Astrocyte of the spinal cord (primary cell): Measurements from ENCODE around the gene DUSP1.

Experiments used
- DNase-seq: peaks from one replicate; pipeline ENCODE4 v3.0.0; 2011; ENCODE audit warnings: low read depth, low spot score
- H3K4me3 ChIP-seq: 2 replicates; pipeline ENCODE4 v1.5.1; 2011; ENCODE audit warnings: low read depth, mild to moderate bottlenecking, low read length, moderate library complexity
- in situ Hi-C: cut with HindIII; loops from 2 replicates; pipeline ENCODE4 v1.10.0; 2017; ENCODE audit warnings: low sequenced_read_pairs
- TF ChIP-seq, protein P1 (sequence below): IDR thresholded peaks from 2 replicates; pipeline ENCODE4 v1.5.1; 2012; ENCODE audit warnings: low read depth, mild to moderate bottlenecking, low read length, inconsistent platforms

Gene DUSP1

GRCh38 chr5:172772112-172772906 is 1.3 kb upstream of the DUSP1 start:
- TF ChIP-seq, protein P1, sequence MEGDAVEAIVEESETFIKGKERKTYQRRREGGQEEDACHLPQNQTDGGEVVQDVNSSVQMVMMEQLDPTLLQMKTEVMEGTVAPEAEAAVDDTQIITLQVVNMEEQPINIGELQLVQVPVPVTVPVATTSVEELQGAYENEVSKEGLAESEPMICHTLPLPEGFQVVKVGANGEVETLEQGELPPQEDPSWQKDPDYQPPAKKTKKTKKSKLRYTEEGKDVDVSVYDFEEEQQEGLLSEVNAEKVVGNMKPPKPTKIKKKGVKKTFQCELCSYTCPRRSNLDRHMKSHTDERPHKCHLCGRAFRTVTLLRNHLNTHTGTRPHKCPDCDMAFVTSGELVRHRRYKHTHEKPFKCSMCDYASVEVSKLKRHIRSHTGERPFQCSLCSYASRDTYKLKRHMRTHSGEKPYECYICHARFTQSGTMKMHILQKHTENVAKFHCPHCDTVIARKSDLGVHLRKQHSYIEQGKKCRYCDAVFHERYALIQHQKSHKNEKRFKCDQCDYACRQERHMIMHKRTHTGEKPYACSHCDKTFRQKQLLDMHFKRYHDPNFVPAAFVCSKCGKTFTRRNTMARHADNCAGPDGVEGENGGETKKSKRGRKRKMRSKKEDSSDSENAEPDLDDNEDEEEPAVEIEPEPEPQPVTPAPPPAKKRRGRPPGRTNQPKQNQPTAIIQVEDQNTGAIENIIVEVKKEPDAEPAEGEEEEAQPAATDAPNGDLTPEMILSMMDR, result peak; percentile 81
- in situ Hi-C loops, result no loop called here
- peak overlapping the region; percentile 27 for H3K4me3 ChIP-seq

DNA sequence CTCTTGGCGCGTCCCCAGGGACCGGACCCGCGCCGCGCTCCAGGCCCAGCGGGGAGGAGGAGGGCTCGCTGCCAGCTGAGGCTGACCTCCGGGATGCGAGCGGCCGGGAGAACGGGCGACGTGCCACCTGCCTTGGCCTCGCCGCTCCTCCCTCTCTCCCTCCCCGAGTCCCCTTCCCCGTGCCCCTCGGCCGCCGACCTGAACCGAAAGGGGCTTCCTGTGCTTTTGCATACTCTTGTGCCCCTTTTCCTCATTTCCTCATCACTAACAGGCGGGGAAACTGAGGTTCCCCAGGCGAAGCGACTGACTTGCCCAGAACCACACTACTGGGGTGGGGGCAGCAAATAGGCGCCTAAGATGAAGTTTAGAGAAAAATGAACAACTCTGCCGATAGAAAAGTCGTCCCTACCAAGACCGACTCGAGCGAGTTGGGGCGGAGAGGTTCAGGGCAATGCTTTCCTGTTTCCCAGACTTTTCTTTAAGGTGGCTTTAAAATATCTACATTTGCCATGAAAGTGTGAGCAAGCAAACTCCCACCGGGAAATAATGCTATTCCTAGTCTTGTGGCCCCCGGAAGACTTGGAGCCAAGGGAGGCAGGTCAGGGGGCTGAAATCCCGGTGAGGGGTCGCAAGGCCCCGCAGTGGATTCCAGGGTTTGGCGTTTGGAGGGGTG is 580 bp upstream of the DUSP1 start:
- in situ Hi-C loops, result no loop called here
- TF ChIP-seq, protein P1, result no peak
- DNase-seq, result peak; percentile 76
- peak overlapping the region; percentile 27 for H3K4me3 ChIP-seq

More at GRCh38 chr5:172772112-172772906, 1.3 kb upstream of the DUSP1 start:
- DNase-seq, result peak; percentile 97

DNA sequence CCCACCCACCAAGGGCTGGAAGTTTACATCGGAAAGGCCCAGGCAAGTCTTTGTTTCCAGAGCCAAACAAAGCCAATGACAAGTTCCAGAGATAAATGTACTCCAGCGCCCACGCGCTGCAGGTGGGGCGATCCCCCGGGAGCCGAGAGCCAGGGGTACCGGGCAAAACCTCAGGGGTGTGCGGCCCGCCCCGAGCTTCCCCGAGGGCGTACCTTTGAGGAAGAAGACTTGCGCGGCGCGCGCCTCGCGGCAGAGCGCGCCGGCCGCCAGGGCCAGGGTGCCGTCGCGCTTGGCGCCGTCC is 671 bp downstream of the DUSP1 start:
- peak; percentile 43 for DNase-seq
- H3K4me3 ChIP-seq, result peak overlapping the region; percentile 94
- TF ChIP-seq, protein P1, result no peak
- in situ Hi-C loops, result no loop called here

DNA sequence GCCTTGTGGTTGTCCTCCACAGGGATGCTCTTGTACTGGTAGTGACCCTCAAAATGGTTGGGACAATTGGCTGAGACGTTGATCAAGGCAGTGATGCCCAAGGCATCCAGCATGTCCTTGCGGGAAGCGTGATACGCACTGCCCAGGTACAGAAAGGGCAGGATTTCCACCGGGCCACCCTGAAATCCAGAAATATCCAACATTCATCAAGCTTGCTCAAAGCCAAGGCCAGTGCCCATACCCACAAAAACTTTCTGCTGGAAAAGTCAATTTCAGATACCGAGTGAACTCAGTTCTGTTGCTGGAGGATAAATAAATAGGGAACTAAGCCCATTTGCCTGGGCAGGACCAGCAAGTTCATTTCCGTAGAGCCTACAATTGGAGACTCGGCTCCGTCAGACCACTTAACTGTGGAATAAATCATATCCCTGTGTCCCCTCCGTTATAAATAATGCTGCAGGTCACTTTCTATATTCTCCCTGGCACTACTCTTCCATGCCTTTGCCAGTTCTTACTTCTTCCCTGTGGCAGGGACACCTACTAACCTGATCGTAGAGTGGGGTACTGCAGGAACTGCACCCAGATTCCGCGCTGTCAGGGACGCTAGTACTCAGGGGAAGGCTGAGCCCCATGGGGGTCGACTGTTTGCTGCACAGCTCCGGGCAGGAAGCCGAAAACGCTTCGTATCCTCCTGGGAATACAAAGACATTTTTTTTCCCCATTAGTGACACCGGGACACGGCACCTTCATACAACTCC is 1.2 kb downstream of the DUSP1 start:
- peak; percentile 58 for DNase-seq
- in situ Hi-C loops, result no loop called here
- TF ChIP-seq, protein P1, result no peak
- peak overlapping the region; percentile 94 for H3K4me3 ChIP-seq

- TF ChIP-seq, protein P1, result no peak
- no peak for DNase-seq
- peak overlapping the region; percentile 94 for H3K4me3 ChIP-seq
- in situ Hi-C loops, result no loop called here
Measured at GRCh38 chr5:172769342-172769615, 1.7 kb downstream of the DUSP1 start.

DNA sequence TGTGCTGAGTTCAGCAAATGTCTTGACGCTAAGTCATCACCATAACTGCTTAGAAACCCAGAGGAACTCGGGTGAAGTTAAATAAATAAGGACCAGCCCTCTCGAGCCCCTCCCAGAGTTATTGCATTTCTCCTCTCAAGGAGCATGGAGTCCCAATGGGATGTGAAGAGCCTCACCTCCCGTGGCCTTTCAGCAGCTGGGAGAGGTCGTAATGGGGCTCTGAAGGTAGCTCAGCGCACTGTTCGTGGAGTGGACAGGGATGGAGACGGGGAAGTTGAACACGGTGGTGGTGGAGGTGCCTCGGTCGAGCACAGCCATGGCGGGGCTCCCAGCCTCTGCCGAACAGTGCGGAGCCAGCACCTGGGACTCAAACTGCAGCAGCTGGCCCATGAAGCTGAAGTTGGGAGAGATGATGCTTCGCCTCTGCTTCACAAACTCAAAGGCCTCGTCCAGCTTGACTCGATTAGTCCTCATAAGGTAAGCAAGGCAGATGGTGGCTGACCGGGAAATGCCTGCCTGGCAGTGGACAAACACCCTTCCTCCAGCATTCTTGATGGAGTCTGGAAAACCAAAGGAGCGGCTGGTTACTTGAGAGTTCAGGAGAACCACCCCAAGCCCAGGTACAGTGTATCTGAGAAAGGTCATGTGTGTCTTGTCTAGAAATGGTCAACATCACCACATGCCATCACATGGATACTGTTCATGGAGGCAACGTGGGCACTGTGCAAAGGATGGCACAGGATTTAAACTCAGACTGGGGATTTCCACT is 2.2 kb downstream of the DUSP1 start:
- in situ Hi-C loops, result no loop called here
- DNase-seq, result peak; percentile 73
- TF ChIP-seq, protein P1, result no peak
- H3K4me3 ChIP-seq, result peak overlapping the region; percentile 94
